Astrocyte (in vitro differentiated cells and primary cell): ENCODE results near the gene MBLAC1.

Experiments
- EZH2 ChIP-seq: IDR thresholded peaks from 2 replicates; pipeline ENCODE4 v1.6.1; 2012; ENCODE audit warnings: mild to moderate bottlenecking, low read length, inconsistent platforms; ENCODE audit not compliant: insufficient read depth
- TF ChIP-seq, protein P1 (sequence below): IDR thresholded peaks from 2 replicates; pipeline ENCODE4 v1.5.1; 2011; ENCODE audit warnings: low read depth, mild to moderate bottlenecking, inconsistent platforms, low read length, moderate library complexity; ENCODE audit not compliant: insufficient read depth

GRCh38 chr7:100152404-100152803 is 25.6 kb downstream of the MBLAC1 start:
- TF ChIP-seq, protein P1, sequence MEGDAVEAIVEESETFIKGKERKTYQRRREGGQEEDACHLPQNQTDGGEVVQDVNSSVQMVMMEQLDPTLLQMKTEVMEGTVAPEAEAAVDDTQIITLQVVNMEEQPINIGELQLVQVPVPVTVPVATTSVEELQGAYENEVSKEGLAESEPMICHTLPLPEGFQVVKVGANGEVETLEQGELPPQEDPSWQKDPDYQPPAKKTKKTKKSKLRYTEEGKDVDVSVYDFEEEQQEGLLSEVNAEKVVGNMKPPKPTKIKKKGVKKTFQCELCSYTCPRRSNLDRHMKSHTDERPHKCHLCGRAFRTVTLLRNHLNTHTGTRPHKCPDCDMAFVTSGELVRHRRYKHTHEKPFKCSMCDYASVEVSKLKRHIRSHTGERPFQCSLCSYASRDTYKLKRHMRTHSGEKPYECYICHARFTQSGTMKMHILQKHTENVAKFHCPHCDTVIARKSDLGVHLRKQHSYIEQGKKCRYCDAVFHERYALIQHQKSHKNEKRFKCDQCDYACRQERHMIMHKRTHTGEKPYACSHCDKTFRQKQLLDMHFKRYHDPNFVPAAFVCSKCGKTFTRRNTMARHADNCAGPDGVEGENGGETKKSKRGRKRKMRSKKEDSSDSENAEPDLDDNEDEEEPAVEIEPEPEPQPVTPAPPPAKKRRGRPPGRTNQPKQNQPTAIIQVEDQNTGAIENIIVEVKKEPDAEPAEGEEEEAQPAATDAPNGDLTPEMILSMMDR, result no peak
- no peak for TF ChIP-seq EZH2
